GM19025 (cell line): ENCODE results near the gene MARCHF3.
"Not testable (repeated sequence)": the region's sequence is repeated elsewhere in the genome, so short reads cannot be mapped to it uniquely, and the experiment has no call there.

Source experiments
- ATAC-seq: cut with Tn5 transposase; IDR thresholded peaks from one replicate; pipeline ENCODE4 v1.9.1; 2021; ENCODE audit warnings: mild to moderate bottlenecking, low read depth, moderate library complexity; ENCODE audit not compliant: unreplicated experiment

Gene MARCHF3

DNA sequence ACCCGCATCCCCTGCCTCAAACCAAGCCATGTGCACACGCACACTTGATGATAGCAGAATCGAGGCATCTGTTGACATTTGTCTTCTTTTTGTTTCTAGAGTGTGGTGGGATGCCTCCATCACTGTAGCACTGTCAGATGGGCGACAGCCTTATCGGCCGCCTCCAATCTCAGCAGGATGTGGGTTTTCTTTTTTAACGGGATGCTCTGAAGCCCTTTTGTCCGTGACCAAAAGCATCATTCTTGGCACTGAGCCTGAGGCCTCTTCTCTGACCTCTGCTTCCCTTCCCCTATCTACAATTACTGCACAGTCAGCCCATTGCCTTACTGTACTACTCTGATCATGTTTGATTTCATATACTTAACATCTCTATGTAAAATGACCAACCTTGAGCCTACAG lies 175.1 kb downstream of the MARCHF3 start:
- ATAC-seq, result no peak

DNA sequence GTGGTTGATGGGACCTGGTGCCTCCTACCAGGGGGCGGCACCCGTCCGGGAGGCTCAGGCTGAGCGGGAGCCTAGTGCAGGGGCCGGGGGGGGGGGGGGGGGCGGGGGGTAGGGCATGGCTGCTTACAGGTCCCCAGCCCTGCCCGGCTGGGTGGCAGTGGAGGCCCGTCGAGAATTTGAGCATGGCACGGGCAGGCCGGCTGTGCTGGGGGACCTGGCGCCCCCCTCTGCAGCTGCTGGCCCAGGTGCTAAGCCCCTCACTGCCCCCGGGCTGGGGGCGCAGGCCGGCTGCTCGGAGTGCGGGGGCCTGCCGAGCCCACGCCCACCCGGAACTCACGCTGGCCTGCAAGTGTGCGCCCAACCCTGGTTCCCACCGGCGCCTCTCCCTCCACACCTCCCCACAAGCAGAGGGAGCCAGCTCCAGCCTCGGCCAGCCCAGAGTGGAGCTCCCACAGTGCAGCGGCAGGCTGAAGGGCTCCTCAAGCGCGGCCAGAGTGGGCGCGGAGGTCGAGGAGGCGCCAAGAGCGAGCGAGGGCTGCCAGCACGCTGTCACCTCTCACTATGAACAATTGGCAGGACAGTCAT lies 175.7 kb downstream of the MARCHF3 start:
- ATAC-seq, result no peak

GRCh38 chr5:126853541-126854307 lies 176.6 kb downstream of the MARCHF3 start:
- not testable (repeated sequence) for ATAC-seq

DNA sequence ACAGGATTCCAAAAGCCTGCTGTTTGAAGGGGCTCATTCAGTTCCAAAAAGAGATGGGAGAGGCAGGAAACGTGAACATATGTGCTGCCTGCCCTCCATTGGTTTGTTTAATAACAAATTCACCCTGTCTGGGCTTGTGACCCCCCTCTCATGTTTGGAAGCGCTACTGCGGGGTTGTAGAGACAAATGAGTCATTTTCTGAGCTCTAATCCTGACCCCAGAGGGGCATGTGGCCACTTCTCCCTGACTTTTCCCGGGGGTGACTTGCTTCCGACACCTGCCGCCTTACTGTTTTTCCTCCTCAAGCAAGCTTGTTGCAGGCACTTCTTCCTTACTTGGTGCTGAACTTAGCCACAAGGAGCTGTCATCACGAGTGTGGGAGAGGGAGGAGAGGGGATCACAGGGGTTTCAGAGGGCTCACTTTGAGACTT lies 177.5 kb downstream of the MARCHF3 start:
- ATAC-seq, result no peak

- peak; percentile 77 for ATAC-seq
Measured at GRCh38 chr5:126852091-126852571, 178.2 kb downstream of the MARCHF3 start.

DNA sequence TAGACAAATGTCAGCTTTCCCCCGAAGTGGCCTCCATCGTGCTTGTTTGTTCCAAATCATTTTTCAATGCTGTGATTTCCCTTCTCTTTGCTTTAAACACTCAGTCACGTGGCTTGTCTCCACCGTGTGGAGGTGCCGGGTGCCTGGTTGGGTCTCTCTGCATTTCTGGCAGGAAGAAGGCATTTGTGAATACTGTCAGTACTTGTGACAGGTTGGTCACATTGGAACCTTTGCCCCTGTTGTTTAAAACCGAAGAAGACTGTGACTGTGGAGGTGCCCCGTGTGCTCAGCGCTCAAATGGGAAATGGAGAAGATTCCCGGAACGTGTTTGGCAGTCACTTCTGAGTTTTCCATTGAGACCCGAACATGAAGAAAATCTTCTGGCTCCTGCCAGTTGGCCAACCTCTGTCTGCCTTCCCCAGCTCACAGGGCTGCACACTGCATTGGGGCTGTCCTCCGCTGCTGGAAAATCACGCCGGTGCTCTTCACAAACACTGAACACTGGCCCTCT lies 178.8 kb downstream of the MARCHF3 start:
- ATAC-seq, result no peak

- no peak for ATAC-seq
Measured at GRCh38 chr5:126849101-126849678, 181.2 kb downstream of the MARCHF3 start.

DNA sequence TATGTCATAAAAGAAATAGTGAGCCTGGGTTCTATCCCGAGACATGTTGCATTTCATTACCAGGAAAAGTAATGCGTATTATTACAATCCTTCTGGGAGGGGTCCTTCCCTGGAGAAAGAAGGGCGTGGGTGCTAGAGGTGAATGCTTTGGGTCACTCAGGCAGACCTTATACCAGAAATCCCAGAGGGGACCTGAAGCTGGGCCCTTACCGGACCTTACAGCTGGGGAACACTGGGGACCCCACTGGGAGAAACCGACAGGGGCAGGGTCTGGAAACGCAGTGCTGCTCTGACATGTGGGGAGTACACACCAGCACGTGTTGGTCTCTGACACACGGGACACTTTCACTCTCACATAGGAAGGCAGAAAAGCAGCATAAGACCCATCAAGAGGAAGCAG lies 182.1 kb downstream of the MARCHF3 start:
- ATAC-seq, result no peak

GRCh38 chr5:126847826-126848251 lies 182.5 kb downstream of the MARCHF3 start:
- ATAC-seq, result no peak

DNA sequence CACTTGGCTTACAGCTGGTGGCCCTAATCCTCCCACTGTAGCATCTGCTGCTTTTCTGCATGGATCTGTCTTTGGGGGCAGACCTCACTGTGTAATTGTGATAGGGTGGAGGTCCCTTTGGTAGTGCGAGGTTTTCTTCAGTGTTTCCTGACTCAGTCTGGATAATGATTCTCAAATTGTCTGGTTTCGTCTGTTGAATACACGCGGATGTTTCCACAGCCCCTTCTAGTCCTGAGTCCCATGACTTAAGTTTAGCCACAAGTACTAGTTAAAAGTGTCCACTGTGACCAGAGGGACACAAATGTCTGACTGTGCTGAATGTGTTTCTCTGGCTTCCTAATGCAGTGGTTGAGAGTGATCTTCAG lies 182.9 kb downstream of the MARCHF3 start:
- ATAC-seq, result no peak

DNA sequence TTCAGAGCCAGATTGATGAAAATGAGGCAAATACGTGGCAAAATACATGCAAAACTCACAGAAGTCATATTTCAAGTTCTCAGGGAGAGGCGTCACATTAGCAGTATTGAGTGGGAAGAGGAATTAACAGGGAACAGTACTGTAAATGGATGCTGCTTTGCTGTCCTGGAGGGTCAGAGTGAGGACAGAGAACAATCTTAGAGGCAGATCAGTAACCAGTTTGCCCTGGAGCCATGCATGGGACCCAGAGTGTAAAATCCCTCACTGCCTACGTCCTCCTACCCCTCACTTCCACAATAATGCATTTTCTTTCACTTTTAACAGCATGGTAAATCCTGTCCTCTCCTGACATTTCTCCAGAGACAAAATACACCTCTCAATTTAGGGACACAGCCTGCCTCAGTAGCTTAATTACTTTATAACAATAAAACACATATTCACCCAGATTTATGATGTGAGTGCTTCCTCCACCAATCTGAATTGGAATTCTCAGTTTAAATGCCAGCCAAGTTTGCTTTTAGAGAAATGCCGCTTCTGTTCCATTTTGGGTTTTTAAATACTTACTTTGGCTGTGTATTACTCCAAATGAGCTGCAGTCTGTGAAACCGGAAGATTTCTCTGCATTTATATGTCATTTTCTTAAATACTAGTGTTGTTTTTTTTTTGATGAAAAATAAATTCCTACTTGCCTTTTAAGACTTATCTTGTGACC lies 183.5 kb downstream of the MARCHF3 start:
- ATAC-seq, result no peak

GRCh38 chr5:126846344-126846743 lies 184.0 kb downstream of the MARCHF3 start:
- no peak for ATAC-seq

DNA sequence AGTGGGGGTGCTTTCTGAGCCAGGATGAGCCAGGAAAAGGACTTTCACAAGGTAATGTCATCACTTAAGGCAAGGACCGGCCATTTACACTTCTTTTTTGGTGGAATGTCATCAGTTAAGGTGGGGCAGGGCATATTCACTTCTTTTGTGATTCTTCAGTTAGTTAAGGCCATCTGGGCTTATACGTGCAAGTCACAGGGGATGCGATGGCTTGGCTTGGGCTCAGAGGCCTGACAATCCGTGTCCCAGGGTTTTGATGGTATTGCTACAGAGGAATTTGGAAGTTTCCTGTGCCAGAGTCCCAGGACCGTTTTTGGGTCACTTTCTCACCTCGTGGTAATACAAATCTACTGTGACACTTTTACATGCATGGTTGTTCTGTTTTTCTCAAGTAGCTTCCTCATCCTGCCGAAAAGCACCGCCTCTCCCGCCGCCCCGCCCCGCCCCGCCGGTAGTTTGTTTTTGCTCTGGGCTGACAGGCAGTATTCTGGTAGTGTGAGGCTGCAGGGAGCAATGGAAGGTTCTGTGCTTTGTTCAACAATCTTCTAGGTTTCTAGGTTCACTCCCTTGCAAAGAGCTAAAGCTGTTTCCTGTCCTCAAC lies 184.8 kb downstream of the MARCHF3 start:
- peak; percentile 91 for ATAC-seq

DNA sequence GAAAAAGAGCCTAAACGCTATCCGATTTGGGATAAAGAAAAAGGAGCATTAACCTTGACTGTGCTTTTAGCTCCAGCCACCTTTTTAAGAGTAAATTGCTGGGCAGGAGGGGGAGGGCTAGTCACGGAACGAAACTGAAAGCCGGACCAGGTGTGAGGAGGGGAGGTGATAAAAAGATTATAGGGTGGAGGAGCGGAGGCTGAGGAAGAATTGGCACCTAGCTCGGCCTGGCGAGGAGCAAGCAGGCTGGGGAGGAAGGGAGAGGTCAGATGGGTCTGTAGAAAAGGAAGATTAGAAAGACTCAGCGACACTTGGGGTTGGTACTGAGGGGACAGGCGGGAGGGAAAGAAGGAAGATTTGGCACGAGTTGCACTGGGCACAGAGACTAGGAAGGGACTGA lies 187.0 kb downstream of the MARCHF3 start:
- ATAC-seq, result not testable (repeated sequence)

GRCh38 chr5:126839407-126839806 lies 191.0 kb downstream of the MARCHF3 start:
- ATAC-seq, result not testable (repeated sequence)

GRCh38 chr5:126837906-126838539 lies 192.3 kb downstream of the MARCHF3 start:
- ATAC-seq, result no peak

- no peak for ATAC-seq
Measured at GRCh38 chr5:126837242-126837641, 193.1 kb downstream of the MARCHF3 start.

DNA sequence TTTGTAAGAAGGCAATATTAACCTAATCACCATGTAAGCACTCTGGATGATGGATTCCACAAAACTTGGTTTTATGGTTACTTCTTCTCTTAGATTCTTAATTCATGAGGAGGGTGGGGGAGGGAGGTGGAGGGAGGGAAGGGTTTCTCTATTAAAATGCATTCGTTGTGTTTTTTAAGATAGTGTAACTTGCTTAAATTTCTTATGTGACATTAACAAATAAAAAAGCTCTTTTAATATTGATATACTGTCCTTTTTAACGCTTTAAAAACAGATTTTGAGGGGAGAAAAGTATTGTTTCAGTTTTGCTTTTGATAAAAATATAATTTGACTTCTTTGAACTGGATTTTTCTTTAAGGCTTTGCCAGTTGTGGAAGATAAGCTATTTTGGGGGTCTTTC lies 193.6 kb downstream of the MARCHF3 start:
- ATAC-seq, result no peak

GRCh38 chr5:126831156-126831555 lies 199.2 kb downstream of the MARCHF3 start:
- ATAC-seq, result no peak

DNA sequence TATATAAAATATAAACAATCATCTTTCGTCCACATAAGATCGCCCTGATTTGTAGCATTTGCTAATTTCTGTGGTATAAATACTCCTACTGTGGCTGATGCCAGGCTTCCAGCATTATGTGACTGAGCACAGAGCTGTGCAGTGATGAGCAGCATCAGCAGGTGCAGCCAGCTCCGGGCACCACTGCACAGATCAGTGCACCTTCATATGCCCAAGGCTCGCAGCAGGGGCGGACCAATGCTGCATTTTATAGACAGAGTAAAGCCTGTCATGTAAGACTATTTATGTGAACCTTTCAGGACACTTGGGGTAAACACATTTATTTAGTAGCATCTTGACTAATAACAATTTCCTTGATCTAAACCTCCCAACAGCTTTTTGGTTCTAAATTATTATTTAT lies 200.3 kb downstream of the MARCHF3 start:
- no peak for ATAC-seq
